Activated T-helper 1 cell treated with Interleukin-2 at 50 U/mL for 16 hours (primary cell): Measurements from ENCODE around the gene SFI1.

Experiments
- DNase-seq: peaks from one replicate; pipeline ENCODE4 v3.0.0-alpha.2; 2020; ENCODE audit warnings: low read depth

The SFI1 gene

DNA sequence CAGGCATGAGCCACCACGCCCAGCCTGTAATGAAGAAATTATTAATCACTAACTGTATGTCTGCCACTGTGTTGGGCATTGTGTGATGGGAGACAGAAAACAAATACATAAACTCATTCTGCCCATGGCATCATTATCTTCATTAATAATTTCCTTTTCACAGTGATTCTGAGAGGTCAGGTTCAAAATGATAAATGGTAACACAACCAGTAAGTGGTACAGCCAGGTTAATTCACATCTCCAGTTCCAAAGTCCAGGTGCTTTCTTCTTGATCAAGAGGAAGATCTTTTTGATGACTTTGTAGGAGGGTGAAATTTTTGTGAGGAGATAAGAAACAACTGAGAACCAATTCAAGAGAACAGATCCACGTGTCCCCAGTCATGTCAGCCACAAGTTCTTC, 98.9 kb downstream of the SFI1 start:
- no peak for DNase-seq

DNA sequence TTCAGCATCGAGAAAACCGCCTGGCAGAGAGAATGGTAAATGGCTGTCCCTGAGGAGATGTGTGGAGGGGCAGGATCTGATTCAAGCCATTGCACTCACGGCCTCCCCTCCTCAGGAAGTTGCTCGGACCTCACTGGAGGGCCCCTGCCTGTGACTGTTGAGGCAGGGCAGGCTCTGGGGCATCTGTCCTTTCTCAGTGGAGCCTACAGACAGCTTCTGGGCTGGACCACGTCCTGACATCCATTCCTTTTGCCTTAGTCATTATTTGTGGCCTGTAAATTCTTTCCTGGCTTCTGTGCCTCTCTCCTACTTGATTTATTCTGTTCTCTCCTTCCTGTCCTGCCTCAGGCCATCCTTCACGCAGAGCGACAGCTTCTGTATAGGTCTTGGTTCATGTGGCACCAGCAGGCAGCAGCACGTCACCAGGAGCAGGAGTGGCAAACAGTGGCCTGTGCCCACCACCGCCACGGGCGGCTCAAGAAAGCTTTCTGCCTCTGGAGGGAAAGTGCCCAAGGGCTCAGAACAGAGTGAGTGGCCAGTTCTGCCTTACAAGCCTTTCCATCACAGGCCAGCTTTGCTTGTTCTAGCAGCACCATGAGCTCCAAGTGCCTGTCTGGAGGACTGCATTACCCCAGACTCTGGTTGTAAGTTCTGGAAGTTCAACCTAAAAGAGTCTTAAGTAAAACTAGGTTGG, 106.1 kb downstream of the SFI1 start:
- no peak for DNase-seq

DNA sequence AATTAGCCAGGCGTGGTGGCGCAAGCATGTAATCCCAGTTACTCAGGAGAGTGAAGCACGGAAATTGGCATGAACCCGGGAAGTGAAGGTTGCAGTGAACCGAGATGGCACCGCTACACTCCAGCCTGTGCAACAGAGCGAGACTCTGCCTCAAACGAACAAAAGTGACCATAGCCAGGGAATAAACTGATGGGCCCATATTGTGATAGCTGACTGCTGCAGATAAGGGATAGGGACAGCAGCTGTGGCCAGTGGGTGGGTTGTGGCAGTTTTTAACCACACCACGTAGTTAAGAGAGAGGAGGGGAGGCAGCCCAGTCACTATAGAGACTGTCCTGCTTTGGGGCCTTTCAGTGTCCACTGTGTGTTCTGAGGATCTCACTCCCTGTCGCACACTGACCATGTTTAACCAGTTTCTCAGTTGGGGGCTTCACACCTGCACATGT, 106.8 kb downstream of the SFI1 start:
- no peak for DNase-seq

DNA sequence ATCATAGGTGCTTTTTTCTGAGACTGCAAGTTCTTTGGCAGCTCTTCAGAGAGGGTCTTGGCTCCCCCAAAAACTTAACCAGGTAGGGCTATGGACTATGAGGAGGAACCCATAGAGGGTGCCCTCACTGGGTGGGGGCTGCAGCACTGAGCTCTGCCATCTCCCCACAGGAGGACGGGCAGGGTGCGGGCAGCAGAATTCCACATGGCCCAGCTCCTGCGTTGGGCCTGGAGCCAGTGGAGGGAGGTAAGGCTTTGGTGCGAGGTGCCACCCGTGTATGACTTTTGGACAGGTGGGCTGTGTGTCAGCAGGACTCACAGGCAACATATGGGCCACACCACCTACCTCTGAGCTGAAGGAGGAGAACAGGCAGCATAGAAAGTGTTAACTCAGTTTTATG, 107.2 kb downstream of the SFI1 start:
- DNase-seq, result no peak

DNA sequence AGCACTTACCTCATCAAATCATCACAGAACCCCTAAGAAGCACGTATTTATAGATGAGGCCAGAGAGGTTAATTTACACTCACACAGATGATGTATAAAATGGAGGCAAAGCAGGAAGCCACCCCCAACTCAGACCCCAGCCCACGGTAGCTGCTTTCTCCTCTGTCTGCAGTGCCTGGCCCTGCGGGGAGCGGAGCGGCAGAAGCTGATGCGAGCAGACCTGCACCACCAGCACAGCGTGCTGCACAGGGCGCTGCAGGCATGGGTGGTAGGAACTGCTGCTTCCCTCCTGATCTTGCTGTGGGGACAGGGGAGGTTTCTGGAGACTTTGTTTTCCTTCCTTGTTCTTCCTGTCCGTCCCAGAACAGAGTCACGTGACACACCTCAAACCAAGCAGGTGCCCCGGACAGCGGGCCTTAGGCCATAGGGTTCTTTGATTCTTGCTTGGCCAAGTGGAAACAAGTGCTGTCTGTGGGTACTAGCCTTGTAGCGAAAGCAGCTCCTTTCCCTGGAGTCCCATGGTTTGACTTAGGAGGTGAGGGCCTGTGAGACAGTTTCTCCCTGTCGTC, 107.9 kb downstream of the SFI1 start:
- no peak for DNase-seq

DNA sequence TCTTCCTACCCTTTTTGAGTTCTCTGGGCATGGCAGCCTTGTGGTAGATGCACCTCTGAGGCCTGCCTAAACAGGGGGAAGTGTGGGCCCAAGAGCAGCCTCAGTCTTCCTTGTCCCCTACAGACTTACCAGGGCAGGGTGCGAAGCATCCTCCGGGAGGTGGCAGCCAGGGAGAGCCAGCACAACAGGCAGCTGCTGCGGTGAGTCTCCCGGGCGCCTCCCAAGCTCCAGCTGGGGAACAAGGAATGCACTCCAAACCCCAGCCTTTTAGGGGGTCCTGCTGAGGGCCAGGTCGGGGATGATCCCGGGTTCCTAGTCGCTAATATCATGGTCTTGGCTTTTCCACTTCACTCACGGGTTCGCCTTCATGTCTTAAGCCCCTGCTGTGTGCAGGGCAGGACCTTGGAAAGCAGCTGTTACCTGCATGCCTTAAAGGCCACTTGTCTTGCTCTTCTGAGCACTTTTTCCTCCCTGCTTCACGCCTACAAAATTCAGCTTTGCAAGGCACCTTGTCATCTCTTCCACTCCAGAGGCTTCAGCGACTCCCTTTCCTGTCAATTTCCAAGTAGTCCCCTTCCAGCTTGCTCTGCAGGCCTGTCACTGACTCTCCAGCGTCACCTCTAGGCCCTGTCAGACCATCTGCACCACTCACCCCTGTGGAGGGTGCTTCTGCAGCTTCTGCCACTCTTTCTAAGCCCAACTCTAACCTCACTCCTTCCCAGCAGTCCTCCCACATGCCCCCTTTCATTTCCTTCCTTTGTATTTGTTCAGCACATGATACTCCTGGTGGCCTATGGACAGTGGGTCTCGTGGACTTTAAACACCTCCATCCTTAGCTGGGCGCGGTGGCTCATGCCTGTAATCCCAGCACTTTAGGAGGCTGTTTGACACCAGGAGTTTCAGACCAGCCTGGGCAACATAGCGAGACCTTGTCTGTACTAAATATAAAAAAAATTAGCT, 108.7 kb downstream of the SFI1 start:
- DNase-seq, result no peak

DNA sequence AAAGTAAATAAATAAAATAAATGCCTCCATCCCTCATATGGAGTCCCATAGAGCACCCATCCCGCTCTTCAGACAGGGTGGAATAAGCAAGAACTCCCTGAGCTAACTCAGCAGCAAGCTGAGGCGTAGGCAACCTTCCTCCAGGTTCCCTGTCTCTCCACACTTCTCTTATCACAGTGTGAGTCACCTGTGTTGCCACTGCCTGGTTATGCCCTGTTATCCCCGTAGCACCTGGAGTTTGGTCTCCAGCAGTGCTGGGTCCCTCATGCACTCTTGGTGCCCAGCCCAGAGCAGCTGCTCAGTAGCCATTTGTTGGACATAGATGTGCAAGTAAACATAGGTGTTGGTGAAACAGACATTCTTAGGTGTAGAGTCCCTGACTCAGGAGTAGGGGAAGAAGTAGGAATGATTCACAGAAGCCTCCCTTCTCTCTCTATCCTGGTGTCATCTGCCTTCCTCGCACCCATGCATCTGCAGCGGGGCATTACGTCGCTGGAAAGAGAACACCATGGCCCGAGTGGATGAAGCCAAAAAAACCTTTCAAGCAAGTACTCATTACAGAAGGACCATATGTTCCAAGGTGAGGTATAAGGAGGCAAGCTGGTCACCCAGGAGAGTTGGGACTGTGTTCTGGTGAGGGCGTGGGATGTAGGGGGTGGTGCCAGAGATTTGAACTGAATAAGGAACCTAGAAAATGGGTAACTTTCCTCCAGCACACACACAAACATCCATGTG, 109.7 kb downstream of the SFI1 start:
- DNase-seq, result no peak

DNA sequence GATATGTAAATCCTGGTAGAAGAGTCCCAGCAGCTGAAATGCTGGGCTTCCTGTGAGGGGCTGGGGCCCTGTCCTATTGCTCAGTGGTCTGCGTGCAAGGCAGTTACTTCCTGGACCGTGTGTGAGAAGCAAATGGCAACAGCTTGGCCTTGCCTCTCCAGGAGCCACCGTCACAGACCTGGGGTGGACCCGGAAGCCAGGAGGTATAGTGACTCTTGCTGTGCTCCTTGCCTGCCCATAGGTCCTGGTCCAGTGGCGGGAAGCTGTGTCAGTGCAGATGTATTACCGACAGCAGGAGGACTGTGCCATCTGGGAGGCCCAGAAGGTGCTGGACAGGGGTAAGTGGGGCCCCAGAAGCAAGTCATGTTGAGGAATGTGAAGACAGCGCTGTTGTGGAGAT, 111.4 kb downstream of the SFI1 start:
- no peak for DNase-seq

DNA sequence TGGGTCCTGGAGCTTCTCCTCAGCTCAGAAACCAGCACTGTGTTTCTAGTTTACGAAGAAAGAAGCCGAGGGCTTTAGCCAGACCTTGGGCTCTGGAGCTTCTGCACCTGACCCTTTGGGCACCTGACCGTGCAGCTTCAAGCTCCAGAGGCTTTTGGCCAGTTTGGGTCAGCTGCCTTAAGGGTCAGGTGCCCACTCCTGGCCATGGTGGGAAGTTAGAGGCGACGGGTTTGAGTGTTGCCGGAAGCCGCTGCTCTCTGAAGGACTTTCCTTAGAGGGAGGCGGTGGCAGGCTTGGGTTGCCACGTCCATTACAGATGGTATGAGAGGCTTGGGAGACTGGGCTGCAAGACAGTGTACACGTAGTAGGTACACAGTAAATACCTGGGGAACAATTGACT, 113.4 kb downstream of the SFI1 start:
- no peak for DNase-seq

DNA sequence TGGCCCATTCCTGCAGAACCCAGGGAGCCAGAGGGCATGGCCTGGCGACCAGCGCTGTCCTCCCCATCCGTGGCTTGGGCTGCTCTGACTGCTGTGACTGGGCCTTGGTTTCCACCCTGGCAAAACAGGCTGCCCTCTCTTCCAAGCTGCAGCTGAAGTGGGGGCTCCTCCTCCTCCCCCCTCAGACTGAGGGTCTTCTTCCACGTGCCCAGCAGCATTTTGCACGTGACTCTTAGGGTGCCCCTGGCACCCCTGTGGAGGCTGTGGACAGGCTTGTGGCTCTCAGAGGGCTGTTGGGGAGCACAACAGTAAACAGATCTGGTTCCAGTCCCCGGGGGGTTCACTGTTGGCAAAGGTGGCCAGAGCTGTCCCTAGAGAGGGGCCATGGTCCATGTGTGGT, 114.3 kb downstream of the SFI1 start:
- DNase-seq, result no peak

DNA sequence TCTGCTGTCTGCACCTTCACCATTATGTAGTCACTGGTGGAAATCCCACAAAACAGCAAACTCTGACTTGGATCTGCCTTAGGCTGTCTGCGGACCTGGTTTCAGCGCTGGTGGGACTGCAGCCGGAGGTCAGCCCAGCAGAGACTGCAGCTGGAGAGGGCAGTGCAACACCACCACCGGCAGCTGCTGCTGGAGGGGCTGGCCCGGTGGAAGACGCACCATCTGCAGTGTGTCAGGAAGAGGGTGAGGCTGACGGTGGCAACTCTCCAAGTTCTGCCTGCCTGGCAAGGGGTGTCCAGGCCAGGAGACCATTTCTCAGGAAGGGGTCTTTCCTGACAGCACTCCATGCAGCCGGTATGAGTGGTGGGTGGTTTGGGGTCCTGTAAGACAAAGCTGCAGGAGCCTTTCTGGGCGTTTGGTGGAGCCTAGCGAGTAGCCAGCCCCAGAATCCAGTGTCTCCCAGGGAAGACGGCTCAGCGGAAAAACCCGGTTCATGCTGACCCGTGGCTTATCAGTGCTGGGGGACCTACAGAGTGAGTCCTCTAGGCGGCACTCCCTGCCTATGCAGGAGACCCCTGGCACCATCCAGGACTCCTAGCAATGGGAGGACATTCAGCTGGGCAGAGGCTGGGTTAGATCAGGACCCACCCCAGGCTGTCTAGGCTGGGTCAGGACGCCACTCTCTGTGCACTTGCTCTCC, 114.9 kb downstream of the SFI1 start:
- no peak for DNase-seq

DNA sequence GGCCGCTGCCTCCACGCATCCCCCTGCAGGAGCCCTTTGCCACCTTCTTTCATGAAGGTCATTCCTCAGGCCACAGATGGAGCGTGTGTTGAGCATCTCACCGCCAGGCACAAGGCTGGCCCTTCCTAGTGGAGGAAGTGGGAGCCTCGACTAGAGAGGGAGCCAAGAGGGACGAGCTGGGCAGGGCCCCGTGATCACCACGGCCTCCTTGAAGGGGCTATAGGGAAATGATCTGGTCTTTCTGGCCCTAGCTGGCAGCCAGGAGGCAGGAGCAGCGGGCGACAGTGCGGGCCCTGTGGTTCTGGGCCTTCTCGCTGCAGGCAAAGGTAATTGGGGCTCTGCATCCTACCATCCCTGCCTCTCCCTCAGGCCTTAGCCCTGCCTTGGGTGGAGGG, 116.6 kb downstream of the SFI1 start:
- DNase-seq, result no peak

DNA sequence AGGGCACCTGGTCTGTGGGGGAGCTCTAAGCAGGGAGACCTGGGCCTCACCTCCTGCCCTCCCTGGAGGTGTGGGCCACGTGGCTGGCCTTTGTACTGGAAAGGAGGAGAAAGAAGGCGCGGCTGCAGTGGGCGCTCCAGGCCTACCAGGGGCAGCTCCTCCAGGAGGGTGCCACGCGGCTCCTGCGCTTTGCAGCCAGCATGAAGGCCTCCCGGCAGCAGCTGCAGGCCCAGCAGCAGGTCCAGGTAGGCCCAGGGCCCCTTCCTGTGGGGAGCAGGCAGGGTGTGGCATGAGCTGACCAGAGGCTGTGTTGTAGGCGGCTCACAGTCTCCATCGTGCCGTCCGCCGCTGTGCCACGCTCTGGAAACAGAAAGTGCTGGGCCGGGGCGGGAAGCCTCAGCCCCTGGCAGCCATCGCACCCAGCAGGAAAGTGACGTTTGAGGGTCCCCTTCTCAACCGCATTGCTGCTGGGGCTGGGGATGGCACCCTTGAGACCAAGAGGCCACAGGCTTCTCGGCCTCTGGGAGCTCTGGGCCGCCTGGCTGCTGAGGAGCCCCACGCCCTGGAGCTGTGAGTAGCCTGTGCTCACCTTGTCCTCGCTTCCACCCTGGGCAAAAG, 117.1 kb downstream of the SFI1 start:
- no peak for DNase-seq

DNA sequence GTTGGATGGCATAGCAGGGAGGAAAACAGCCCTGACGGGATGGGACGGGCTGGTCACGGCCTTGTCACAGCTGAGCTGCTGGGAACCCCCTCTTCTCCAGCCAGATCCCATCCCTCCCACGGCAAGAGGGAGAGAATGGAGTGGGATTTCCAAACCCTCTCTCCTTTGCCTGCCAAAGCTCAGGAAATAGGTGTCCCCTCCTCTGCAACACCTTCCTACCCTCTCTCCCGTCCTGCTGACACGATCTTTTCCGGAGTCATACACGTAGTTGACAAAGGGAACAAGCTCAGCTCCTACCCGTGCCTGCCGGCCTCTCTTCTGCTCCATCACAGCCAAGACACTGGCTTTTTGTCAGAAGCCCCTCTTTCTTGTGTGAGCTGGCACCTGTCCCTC, 117.6 kb downstream of the SFI1 start:
- DNase-seq, result no peak

DNA sequence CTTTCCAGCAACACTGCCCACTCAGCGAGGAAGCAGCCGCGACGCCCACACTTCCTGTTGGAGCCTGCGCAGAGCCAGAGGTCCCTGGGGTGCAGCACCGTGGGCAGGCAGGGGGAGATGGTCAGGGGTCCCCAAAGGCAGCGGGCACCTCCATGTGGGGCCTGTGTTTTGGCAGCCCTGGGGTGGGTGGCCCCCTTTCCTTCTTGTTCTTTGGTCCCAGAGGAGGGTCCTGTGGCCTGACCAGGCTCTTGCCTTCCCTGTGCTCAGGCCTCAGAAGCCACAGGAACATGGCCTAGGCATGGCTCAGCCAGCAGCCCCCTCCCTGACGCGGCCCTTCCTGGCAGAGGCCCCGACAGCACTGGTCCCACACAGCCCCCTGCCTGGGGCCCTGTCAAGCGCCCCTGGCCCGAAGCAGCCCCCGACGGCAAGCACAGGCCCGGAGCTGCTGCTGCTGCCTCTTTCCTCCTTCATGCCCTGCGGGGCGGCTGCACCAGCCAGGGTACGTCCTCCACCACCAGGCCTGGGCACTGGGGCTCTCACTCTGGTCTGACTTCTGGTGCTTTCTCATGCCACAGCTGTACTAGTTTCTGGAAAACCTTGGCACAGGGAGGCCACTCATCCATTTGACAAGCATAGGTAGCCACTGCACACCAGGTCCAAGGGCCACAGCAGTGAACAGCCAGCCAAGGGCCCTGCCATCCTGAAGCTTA, 118.6 kb downstream of the SFI1 start:
- no peak for DNase-seq

DNA sequence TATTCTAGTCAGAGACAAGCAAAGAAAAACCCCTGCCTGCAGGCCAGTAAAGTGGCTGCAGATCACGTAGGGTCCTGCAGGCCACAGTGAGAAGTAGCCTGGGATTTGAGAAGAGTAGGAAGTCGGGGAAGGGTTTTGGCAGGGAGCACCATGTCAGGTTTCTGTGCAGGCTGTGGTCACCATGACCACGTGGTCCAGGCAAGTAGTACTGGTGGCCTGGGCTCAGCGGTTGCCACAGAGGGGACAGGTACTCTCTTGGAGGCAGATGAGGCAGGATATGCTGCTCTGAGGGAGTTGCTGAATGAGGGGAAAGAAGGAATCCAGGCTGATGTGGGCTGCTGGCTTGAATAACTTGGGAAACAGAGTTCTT, 119.1 kb downstream of the SFI1 start:
- no peak for DNase-seq

DNA sequence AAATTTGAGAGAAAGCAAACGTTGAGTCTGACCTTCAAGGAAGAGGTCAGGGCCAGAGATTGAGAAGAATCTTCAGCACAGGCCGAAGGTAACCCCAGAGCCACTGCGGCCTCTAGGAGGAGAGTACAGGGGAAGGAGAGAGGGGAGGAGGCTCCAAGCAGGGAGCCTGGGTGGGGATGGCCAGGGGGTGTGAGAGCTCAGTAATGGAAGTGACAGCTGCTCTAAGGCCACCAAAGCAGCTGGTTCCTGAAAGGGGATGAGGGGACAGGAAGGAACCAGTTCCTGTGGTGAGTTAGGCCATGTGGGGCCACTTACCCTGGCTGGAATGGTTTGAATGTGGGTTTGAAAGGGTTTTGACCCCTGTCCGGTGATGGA, 119.6 kb downstream of the SFI1 start:
- DNase-seq, result no peak

DNA sequence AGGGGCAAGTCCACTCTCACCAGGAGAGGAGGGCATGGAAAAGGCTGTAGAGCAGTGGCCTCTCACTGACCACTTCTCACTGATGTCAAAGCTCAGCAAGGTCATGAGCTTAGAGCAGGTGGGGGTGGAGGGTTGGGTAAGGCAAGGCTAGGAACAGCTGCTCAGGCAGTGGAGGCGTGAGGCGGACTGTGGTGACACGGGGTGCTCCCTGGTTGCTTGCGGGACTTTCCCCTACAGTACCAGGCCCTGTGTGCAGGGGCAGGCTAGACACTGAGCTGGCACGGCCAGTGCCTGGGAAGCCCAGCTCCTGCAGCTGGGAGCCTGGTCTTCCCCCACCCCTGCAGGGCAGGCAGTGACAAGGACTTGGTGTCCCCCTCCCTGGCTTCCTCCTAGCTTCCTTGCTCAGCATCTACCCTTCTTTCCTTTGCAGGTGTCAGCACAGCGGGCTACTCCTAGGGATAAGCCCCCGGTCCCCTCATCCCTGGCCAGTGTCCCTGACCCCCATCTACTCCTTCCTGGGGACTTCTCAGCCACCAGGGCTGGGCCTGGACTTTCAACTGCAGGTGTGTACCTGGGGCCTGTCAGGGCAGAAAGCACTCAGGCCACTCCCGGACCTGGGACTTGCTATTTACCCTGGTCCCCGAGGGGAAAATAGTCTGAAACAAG, 120.1 kb downstream of the SFI1 start:
- DNase-seq, result no peak

DNA sequence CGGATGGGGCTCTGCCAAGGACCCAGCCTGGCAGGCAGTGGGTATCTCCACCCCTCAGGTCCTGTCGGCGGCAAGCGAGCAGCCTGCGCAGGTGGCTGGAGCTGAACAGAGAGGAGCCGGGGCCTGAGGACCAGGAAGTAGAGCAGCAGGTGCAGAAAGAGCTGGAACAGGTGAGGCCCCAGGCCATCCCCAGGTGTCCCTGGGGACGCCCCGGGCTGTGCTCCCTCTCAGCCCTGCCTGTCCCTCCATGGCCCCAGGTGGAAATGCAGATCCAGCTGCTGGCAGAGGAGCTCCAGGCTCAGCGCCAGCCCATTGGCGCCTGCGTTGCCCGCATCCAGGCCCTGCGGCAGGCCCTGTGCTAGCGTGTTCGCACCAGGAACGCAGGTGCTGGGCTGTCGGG, 121.7 kb downstream of the SFI1 start:
- no peak for DNase-seq

DNA sequence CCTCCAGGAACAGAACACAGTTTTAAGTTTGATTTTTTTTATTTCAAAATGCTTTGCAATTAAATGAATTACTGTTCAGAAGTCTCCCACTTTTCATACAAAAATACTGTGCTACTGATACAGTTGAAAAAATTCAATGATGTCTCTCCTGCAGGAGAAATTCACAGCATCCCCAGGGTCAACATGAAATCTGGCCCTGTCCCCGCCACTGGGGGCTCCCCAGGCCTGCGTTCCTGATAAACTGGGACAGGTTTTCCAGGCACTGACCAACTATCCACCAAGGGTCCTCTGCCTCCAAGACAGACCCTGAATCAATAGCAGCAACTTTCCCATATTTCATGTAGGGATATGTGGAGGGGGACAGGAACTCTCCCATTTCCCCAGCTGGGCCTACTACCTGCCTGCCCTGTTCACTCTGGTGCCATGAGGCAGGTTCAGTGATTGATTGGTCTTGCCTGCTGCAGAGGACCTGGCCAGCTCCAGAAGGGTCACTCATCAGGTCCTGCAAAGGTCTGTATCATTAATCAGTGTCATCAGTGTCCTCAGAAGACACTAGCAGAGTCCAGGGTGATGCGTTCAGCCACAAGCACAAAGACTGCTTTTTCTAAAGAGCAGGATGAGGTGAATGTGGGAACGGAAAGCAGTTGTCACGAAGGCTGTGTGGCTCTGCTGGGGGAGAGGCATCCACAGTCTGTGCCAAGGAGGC, 122.3 kb downstream of the SFI1 start:
- no peak for DNase-seq
